ENCODE measurements around the gene RGS9BP.
"Not testable (repeated sequence)": the region's sequence is repeated elsewhere in the genome, so short reads cannot be mapped to it uniquely, and the experiment has no call there.

RGS9BP gene

DNA sequence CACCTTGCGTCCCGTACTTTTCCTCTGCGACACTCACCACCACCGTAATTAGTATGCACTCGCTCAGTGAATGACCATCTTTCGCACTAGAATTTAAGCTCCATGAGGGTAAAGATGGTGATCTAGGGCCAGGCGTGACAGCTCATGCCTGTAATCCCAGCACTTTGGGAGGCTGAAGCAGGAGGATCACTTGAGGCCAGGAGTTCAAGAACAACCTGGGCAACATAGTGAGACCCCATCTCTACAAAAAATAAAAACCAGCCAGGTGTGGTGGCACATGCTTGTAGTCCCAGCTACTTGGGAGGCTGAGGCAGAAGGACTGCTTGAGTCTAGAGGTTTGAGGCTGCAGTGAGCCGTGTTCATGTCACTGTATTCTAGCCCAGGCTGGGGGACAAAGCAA lies 19.3 kb upstream of the RGS9BP start:
- H3K18ac ChIP-seq (ENCODE audit: low read length); H3K4me1 ChIP-seq (ENCODE audit: control insufficient read depth in 2 of 2, insufficient read depth in 1 of 2, low read depth in 1 of 2, low read length in 2 of 2); H3K9me3 ChIP-seq (replicated peaks in 1 of 2; ENCODE audit: control insufficient read depth in 2 of 2, insufficient read depth in 1 of 2, low read depth in 1 of 2, low read length in 2 of 2); DNase-seq (ENCODE audit: low spot score); H2AK5ac ChIP-seq (ENCODE audit: low read depth, low read length); H2AFZ ChIP-seq (ENCODE audit: low read length); H2BK5ac ChIP-seq (ENCODE audit: low read length); H3K14ac ChIP-seq (ENCODE audit: low read length); H3K27me3 ChIP-seq (ENCODE audit: control insufficient read depth in 3 of 3, insufficient read depth in 3 of 3, low read depth in 1 of 3, low read length in 3 of 3); H3K4me3 ChIP-seq (ENCODE audit: low read length in 2 of 2); H3K9ac ChIP-seq (ENCODE audit: low read depth, low read length, poor library complexity); H3K79me1 ChIP-seq (ENCODE audit: low read depth, low read length); H4K8ac ChIP-seq (ENCODE audit: low read depth, low read length); H3K27ac ChIP-seq (replicated peaks; ENCODE audit: low read length); H2BK15ac ChIP-seq (ENCODE audit: low read length); H2BK120ac ChIP-seq (ENCODE audit: low read depth, low read length); H2BK12ac ChIP-seq (ENCODE audit: low read length); H4K91ac ChIP-seq (ENCODE audit: low read depth, low read length, poor library complexity); H3K23ac ChIP-seq (ENCODE audit: low read depth, low read length, poor library complexity); H3K4me2 ChIP-seq (ENCODE audit: insufficient read depth, low read length, poor library complexity, severe bottlenecking); H3K4ac ChIP-seq (ENCODE audit: low read length): not testable (repeated sequence)
- H3K36me3 ChIP-seq (replicated peaks in 1 of 2; ENCODE audit: control insufficient read depth in 2 of 2, insufficient read depth in 2 of 2, low read length in 2 of 2): peaks cover 6 to 15% of the 10 kb centered on the region in 2 donors
- WGBS, 2 donors (ENCODE audit: extremely low coverage in 2 of 2, insufficient read length in 2 of 2, insufficient replicate concordance in 1 of 2): no CpG with 5 or more reads among the region's 8 CpGs

DNA sequence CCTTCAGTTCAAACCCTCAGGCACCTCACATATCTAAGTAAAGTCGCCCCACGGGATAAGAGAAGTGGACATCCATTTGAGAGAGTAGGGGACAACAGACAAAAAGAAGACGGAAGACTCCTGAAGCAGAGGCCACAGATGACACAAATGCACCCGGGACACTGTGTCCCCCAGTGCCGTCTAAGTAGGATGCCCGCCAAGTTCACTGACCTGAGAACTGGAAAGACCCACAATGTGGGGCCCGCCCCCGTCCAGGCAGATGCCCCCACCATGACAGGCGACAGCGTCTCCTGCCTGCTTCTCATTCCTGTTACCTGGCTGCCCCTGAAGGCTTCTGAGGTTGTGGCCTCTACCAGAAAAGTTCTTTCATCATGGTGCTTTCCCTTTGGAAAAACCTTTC lies 17.6 kb upstream of the RGS9BP start:
- Histone ChIP-seq H4K91ac (ENCODE audit: low read depth, low read length, poor library complexity) (no peak overlapping the region), H3K4me1 (ENCODE audit: control insufficient read depth in 2 of 2, insufficient read depth in 1 of 2, low read depth in 1 of 2, low read length in 2 of 2) (no peaks in the 10 kb centered on the region), H3K4me2 (ENCODE audit: insufficient read depth, low read length, poor library complexity, severe bottlenecking) (no peak overlapping the region), H2BK12ac (ENCODE audit: low read length) (no peak overlapping the region), H3K18ac (ENCODE audit: low read length) (no peak overlapping the region), H3K9me3 (replicated peaks in 1 of 2; ENCODE audit: control insufficient read depth in 2 of 2, insufficient read depth in 1 of 2, low read depth in 1 of 2, low read length in 2 of 2) (no peaks in the 10 kb centered on the region), H2BK5ac (ENCODE audit: low read length) (no peak overlapping the region), H2AK5ac (ENCODE audit: low read depth, low read length) (no peak overlapping the region), H3K27ac (replicated peaks; ENCODE audit: low read length) (no peak overlapping the region), H2BK15ac (ENCODE audit: low read length) (no peak overlapping the region), H2BK120ac (ENCODE audit: low read depth, low read length) (no peak overlapping the region), H3K4me3 (ENCODE audit: low read length in 2 of 2) (no peak overlapping the region), H3K27me3 (ENCODE audit: control insufficient read depth in 3 of 3, insufficient read depth in 3 of 3, low read depth in 1 of 3, low read length in 3 of 3) (no peaks in the 10 kb centered on the region), H3K23ac (ENCODE audit: low read depth, low read length, poor library complexity) (no peak overlapping the region), H3K4ac (ENCODE audit: low read length) (no peak overlapping the region), H2AFZ (ENCODE audit: low read length) (no peak overlapping the region), H3K9ac (ENCODE audit: low read depth, low read length, poor library complexity) (no peak overlapping the region), H3K14ac (ENCODE audit: low read length) (no peak overlapping the region), H3K79me1 (ENCODE audit: low read depth, low read length) (peaks cover 5% of the 10 kb centered on the region), H4K8ac (ENCODE audit: low read depth, low read length) (no peak overlapping the region), H3K36me3 (replicated peaks in 1 of 2; ENCODE audit: control insufficient read depth in 2 of 2, insufficient read depth in 2 of 2, low read length in 2 of 2) (peaks cover 6 to 15% of the 10 kb centered on the region in 2 donors)
- DNase-seq (ENCODE audit: low spot score): no peak
- WGBS, 2 donors (ENCODE audit: extremely low coverage in 2 of 2, insufficient read length in 2 of 2, insufficient replicate concordance in 1 of 2): no CpG with 5 or more reads among the region's 10 CpGs

DNA sequence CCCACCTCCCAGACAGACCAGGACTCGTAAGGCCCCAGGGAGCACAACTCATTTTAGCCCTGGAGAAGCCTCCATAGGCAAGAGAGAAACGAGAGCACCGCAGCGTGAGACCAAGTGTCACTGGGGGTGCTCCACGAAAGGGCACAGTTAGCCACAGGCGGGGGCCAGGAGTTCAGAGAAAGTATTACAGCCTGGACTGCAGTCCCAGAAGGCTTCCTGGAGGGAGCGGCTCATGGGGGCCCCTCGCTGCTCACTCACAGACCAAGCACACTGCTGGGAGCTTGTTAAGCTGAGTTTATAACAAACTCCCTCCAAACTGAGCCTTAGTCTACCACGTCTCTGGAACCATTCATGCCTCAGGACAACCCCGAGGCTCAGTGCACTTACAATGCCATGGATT lies 17.1 kb upstream of the RGS9BP start:
- H3K14ac ChIP-seq (ENCODE audit: low read length): no peak overlapping the region
- H3K79me1 ChIP-seq (ENCODE audit: low read depth, low read length): peaks cover 6% of the 10 kb centered on the region

GRCh38 chr19:32661318-32661717 lies 14.3 kb upstream of the RGS9BP start:
- DNase-seq (ENCODE audit: low spot score): no peak
- no peak overlapping the region for H2BK5ac ChIP-seq (ENCODE audit: low read length)
- no peak overlapping the region for H3K14ac ChIP-seq (ENCODE audit: low read length)
- peak overlapping the region in 1 of 2 donors; percentile 25 for H3K4me3 ChIP-seq (ENCODE audit: low read length in 2 of 2)
- no peak overlapping the region for H4K91ac ChIP-seq (ENCODE audit: low read depth, low read length, poor library complexity)
- H3K27me3 ChIP-seq (ENCODE audit: control insufficient read depth in 3 of 3, insufficient read depth in 3 of 3, low read depth in 1 of 3, low read length in 3 of 3): no peaks in the 10 kb centered on the region
- H3K79me1 ChIP-seq (ENCODE audit: low read depth, low read length): peaks cover 4% of the 10 kb centered on the region
- no peak overlapping the region for H3K4me2 ChIP-seq (ENCODE audit: insufficient read depth, low read length, poor library complexity, severe bottlenecking)
- no peak overlapping the region for H2AFZ ChIP-seq (ENCODE audit: low read length)
- WGBS, 2 donors (ENCODE audit: extremely low coverage in 2 of 2, insufficient read length in 2 of 2, insufficient replicate concordance in 1 of 2): no CpG with 5 or more reads among the region's 7 CpGs
- H3K23ac ChIP-seq (ENCODE audit: low read depth, low read length, poor library complexity): no peak overlapping the region
- H3K9ac ChIP-seq (ENCODE audit: low read depth, low read length, poor library complexity): no peak overlapping the region
- no peaks in the 10 kb centered on the region for H3K9me3 ChIP-seq (replicated peaks in 1 of 2; ENCODE audit: control insufficient read depth in 2 of 2, insufficient read depth in 1 of 2, low read depth in 1 of 2, low read length in 2 of 2)
- no peaks in the 10 kb centered on the region for H3K4me1 ChIP-seq (ENCODE audit: control insufficient read depth in 2 of 2, insufficient read depth in 1 of 2, low read depth in 1 of 2, low read length in 2 of 2)
- no peak overlapping the region for H3K4ac ChIP-seq (ENCODE audit: low read length)
- H3K36me3 ChIP-seq (replicated peaks in 1 of 2; ENCODE audit: control insufficient read depth in 2 of 2, insufficient read depth in 2 of 2, low read length in 2 of 2): peaks cover 1 to 10% of the 10 kb centered on the region in 2 donors
- no peak overlapping the region for H3K18ac ChIP-seq (ENCODE audit: low read length)
- no peak overlapping the region for H2AK5ac ChIP-seq (ENCODE audit: low read depth, low read length)
- H2BK15ac ChIP-seq (ENCODE audit: low read length): no peak overlapping the region
- no peak overlapping the region for H2BK120ac ChIP-seq (ENCODE audit: low read depth, low read length)
- H3K27ac ChIP-seq (replicated peaks; ENCODE audit: low read length): no peak overlapping the region
- no peak overlapping the region for H4K8ac ChIP-seq (ENCODE audit: low read depth, low read length)
- H2BK12ac ChIP-seq (ENCODE audit: low read length): no peak overlapping the region

More for the DNA sequence above, 17.1 kb upstream of the RGS9BP start:
- Histone ChIP-seq H2BK5ac (ENCODE audit: low read length) (no peak overlapping the region), H3K18ac (ENCODE audit: low read length) (no peak overlapping the region), H4K8ac (ENCODE audit: low read depth, low read length) (no peak overlapping the region), H3K4me2 (ENCODE audit: insufficient read depth, low read length, poor library complexity, severe bottlenecking) (no peak overlapping the region), H2BK12ac (ENCODE audit: low read length) (no peak overlapping the region), H3K23ac (ENCODE audit: low read depth, low read length, poor library complexity) (no peak overlapping the region), H3K9ac (ENCODE audit: low read depth, low read length, poor library complexity) (no peak overlapping the region), H2AFZ (ENCODE audit: low read length) (no peak overlapping the region), H2AK5ac (ENCODE audit: low read depth, low read length) (no peak overlapping the region), H3K4me3 (ENCODE audit: low read length in 2 of 2) (no peak overlapping the region), H3K4ac (ENCODE audit: low read length) (no peak overlapping the region), H2BK120ac (ENCODE audit: low read depth, low read length) (no peak overlapping the region), H4K91ac (ENCODE audit: low read depth, low read length, poor library complexity) (no peak overlapping the region), H3K27ac (replicated peaks; ENCODE audit: low read length) (no peak overlapping the region), H3K27me3 (ENCODE audit: control insufficient read depth in 3 of 3, insufficient read depth in 3 of 3, low read depth in 1 of 3, low read length in 3 of 3) (no peaks in the 10 kb centered on the region), H3K36me3 (replicated peaks in 1 of 2; ENCODE audit: control insufficient read depth in 2 of 2, insufficient read depth in 2 of 2, low read length in 2 of 2) (peaks cover 6 to 15% of the 10 kb centered on the region in 2 donors), H3K9me3 (replicated peaks in 1 of 2; ENCODE audit: control insufficient read depth in 2 of 2, insufficient read depth in 1 of 2, low read depth in 1 of 2, low read length in 2 of 2) (no peaks in the 10 kb centered on the region), H2BK15ac (ENCODE audit: low read length) (no peak overlapping the region), H3K4me1 (ENCODE audit: control insufficient read depth in 2 of 2, insufficient read depth in 1 of 2, low read depth in 1 of 2, low read length in 2 of 2) (no peaks in the 10 kb centered on the region)
- no CpG with 5 or more reads among the region's 10 CpGs for WGBS, 2 donors (ENCODE audit: extremely low coverage in 2 of 2, insufficient read length in 2 of 2, insufficient replicate concordance in 1 of 2)
- no peak for DNase-seq (ENCODE audit: low spot score)

Data from neuronal stem cell (in vitro differentiated cells).